Prostate gland (tissue), 2 donors: ENCODE data around the gene POLR1H. TPM values are rescaled to one million over a fixed set of nuclear protein-coding genes. Genes with fewer than 3 reads are reported as not detected.

Experiments
- DNase-seq: peaks from one replicate; pipeline ENCODE4 v3.0.0-alpha.2; 2019; ENCODE audit warnings: low spot score
- H3K27ac ChIP-seq, 2 donors: fragments of 200-600 bp; sonication (generic); 2 replicates each; pipeline ENCODE4 v1.5.1; 2017 to 2019
- H3K27me3 ChIP-seq: fragments of 200-600 bp; sonication (generic); replicated peaks from 2 replicates; pipeline ENCODE4 v1.5.1; 2019; ENCODE audit not compliant: insufficient read depth
- H3K36me3 ChIP-seq, 2 donors: fragments of 200-600 bp; sonication (generic); 1 replicate in 1 of 2; 2 replicates in 1 of 2; pipeline versions ENCODE4 v1.5.1 to v1.8.1; 2017 to 2019
- H3K4me1 ChIP-seq: fragments of 200-600 bp; sonication (generic); replicated peaks from 2 replicates; pipeline ENCODE4 v1.5.1; 2019
- H3K4me3 ChIP-seq, 2 donors: fragments of 200-600 bp; sonication (generic); 2 replicates each; pipeline ENCODE4 v1.5.1; 2017 to 2019
- H3K9me3 ChIP-seq: fragments of 200-600 bp; sonication (generic); 2 replicates; pipeline ENCODE4 v1.5.1; 2017
- CTCF ChIP-seq, 4 experiments: fragments of 200-600 bp in 2 of 4; fragments of 450-650 bp in 2 of 4; sonication (generic) in 2 of 4; IDR thresholded peaks; 1 replicate in 3 of 4; 2 replicates in 1 of 4; pipeline ENCODE4 v1.5.1; 2016 to 2019; ENCODE audit warnings: antibody characterized with exemption in 4 of 4, mild to moderate bottlenecking in 2 of 4, moderate library complexity in 2 of 4
- POLR2A ChIP-seq: fragments of 450-650 bp; IDR thresholded peaks from one replicate; pipeline ENCODE4 v1.6.1; 2016; ENCODE audit warnings: antibody characterized with exemption, mild to moderate bottlenecking
- POLR2AphosphoS5 ChIP-seq: sonication (generic); formaldehyde crosslinking; IDR thresholded peaks from one replicate; pipeline ENCODE4 v1.6.1; 2017; ENCODE audit warnings: antibody characterized with exemption
- WGBS: methylation state at CpG from one replicate; pipeline ENCODE4 v1.1.5; 2018; 5-methylcytosine and 5-hydroxymethylcytosine counted together
- intact Hi-C: fragments of 100-400 bp; cut with DNase I; formaldehyde crosslinking; loops from one replicate; pipeline ENCODE4 v1.14.2; 2022
- total RNA-seq, 2 donors: library from RNA; depleted of rRNA; stranded (reverse); fragments of >200 nt; gene quantifications; one replicate each; pipeline ENCODE4 v1.1.0, GENCODE V29; 2016

The POLR1H gene
- total RNA-seq, 2 donors from 2014 or later, result 31.9 to 36.3 TPM

- H3K4me1 ChIP-seq, result no peaks in the 10 kb centered on the region
- no peak for DNase-seq
- H3K4me3 ChIP-seq, result no peak overlapping the region
- H3K9me3 ChIP-seq, result no peaks in the 10 kb centered on the region
- intact Hi-C loops, result no loop called here
- H3K36me3 ChIP-seq, result no peaks in the 10 kb centered on the region
- 20% methylated on average over 1 of the region's 1 CpG for WGBS
- no peak for TF ChIP-seq POLR2AphosphoS5
- TF ChIP-seq POLR2A, result no peak
- TF ChIP-seq CTCF (IDR thresholded peaks at IDR 0.05), result no peak
- H3K27ac ChIP-seq, result no peak overlapping the region
- H3K27me3 ChIP-seq, result no peaks in the 10 kb centered on the region
These were observed 18.2 kb upstream of the POLR1H start for GRCh38 chr6:30042914-30043313.

GRCh38 chr6:30043744-30044143, 17.3 kb upstream of the POLR1H start:
- WGBS, result 98% methylated on average over 2 of the region's 2 CpGs
- Histone ChIP-seq H3K27me3 (no peaks in the 10 kb centered on the region), H3K4me3 (no peak overlapping the region), H3K27ac (no peak overlapping the region), H3K9me3 (no peaks in the 10 kb centered on the region), H3K4me1 (no peaks in the 10 kb centered on the region), H3K36me3 (no peaks in the 10 kb centered on the region)
- no peak for DNase-seq
- no peak for TF ChIP-seq POLR2A
- no peak for TF ChIP-seq POLR2AphosphoS5
- no peak for TF ChIP-seq CTCF (IDR thresholded peaks at IDR 0.05)
- intact Hi-C loops, result no loop called here

GRCh38 chr6:30044630-30045029, 16.4 kb upstream of the POLR1H start:
- Histone ChIP-seq H3K4me3 (no peak overlapping the region), H3K9me3 (no peaks in the 10 kb centered on the region), H3K27me3 (no peaks in the 10 kb centered on the region), H3K27ac (no peak overlapping the region), H3K4me1 (no peaks in the 10 kb centered on the region), H3K36me3 (no peaks in the 10 kb centered on the region)
- intact Hi-C loops, result no loop called here
- 80% methylated on average over 2 of the region's 2 CpGs for WGBS
- DNase-seq, result no peak
- TF ChIP-seq POLR2A (no peak), POLR2AphosphoS5 (no peak), CTCF (IDR thresholded peaks at IDR 0.05) (no peak)

GRCh38 chr6:30047220-30047619, 13.8 kb upstream of the POLR1H start:
- no peak overlapping the region for H3K4me3 ChIP-seq
- 78% methylated on average over 2 of the region's 2 CpGs for WGBS
- no peaks in the 10 kb centered on the region for H3K36me3 ChIP-seq
- intact Hi-C loops, result no loop called here
- TF ChIP-seq POLR2AphosphoS5, result no peak
- no peak for TF ChIP-seq POLR2A
- no peak for TF ChIP-seq CTCF (IDR thresholded peaks at IDR 0.05)
- H3K4me1 ChIP-seq, result no peaks in the 10 kb centered on the region
- DNase-seq, result no peak
- no peak overlapping the region for H3K27ac ChIP-seq
- H3K9me3 ChIP-seq, result no peaks in the 10 kb centered on the region
- no peaks in the 10 kb centered on the region for H3K27me3 ChIP-seq

GRCh38 chr6:30053682-30054081, 7.4 kb upstream of the POLR1H start:
- TF ChIP-seq CTCF (IDR thresholded peaks at IDR 0.05), result no peak
- TF ChIP-seq POLR2AphosphoS5, result no peak
- no peak for TF ChIP-seq POLR2A
- H3K27me3 ChIP-seq, result no peaks in the 10 kb centered on the region
- H3K27ac ChIP-seq, result no peak overlapping the region
- no peaks in the 10 kb centered on the region for H3K4me1 ChIP-seq
- no peak overlapping the region for H3K4me3 ChIP-seq
- no peak for DNase-seq
- no peaks in the 10 kb centered on the region for H3K9me3 ChIP-seq
- intact Hi-C loops, result no loop called here
- WGBS, result 90% methylated on average over 3 of the region's 3 CpGs
- no peaks in the 10 kb centered on the region for H3K36me3 ChIP-seq
